Measurements from ENCODE around the gene DAGLA. TPM values are rescaled to one million over a fixed set of nuclear protein-coding genes. Genes with fewer than 3 reads are reported as not detected.

Gene DAGLA
- total and polyA plus RNA-seq, 10 donors = 0.27 to 5.0 (median 3.3) TPM

DNA sequence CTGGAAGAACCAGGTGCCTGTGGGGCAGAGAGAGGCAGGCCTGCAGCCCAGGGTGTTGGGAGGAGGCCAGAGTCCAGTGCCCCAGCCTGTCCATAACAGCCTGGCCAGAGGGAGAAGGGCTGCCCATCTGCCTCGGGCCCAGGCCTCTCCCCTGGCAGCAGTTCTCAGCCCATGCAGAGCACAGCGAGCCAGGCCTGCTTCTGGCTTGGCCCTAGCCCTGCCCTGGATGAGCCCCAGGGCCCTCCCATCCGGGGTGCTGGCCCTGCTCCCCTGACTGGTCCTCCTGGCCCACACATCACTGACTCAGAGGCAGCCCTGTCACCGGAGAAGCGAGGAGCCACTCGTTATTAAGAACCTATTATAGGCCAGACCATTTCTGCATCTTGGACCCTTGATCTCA, 52.5 kb downstream of the DAGLA start:
- no peak for DNase-seq
- no peaks in the 10 kb centered on the region for H3K9me3 ChIP-seq
- no peaks in the 10 kb centered on the region for H3K27me3 ChIP-seq (replicated peaks in 1 of 7)
- H3K4me1 ChIP-seq = peaks cover 0 to 11% (median 7%) of the 10 kb centered on the region in 6 donors
- WGBS, 5 donors = 71 to 80% (median 78%) methylated on average over 6 of the region's 6 CpGs
- H3K4me3 ChIP-seq = no peak overlapping the region
- H3K36me3 ChIP-seq = peaks cover 0 to 47% (median 0%) of the 10 kb centered on the region in 6 donors
- TF ChIP-seq POLR2A (IDR thresholded peaks at IDR 0.05) = no peak
- no peak for TF ChIP-seq POLR2AphosphoS5 (IDR thresholded peaks at IDR 0.05)
- TF ChIP-seq, protein P1, sequence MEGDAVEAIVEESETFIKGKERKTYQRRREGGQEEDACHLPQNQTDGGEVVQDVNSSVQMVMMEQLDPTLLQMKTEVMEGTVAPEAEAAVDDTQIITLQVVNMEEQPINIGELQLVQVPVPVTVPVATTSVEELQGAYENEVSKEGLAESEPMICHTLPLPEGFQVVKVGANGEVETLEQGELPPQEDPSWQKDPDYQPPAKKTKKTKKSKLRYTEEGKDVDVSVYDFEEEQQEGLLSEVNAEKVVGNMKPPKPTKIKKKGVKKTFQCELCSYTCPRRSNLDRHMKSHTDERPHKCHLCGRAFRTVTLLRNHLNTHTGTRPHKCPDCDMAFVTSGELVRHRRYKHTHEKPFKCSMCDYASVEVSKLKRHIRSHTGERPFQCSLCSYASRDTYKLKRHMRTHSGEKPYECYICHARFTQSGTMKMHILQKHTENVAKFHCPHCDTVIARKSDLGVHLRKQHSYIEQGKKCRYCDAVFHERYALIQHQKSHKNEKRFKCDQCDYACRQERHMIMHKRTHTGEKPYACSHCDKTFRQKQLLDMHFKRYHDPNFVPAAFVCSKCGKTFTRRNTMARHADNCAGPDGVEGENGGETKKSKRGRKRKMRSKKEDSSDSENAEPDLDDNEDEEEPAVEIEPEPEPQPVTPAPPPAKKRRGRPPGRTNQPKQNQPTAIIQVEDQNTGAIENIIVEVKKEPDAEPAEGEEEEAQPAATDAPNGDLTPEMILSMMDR (IDR thresholded peaks at IDR 0.05 in 8 of 11, conservative IDR thresholded peaks at IDR 0.05 in 3 of 11) = no peak
- intact Hi-C loops (cut with DNase I; ENCODE audit: low total_unique reads) = loop anchor here (5.0 kb wide), 1 partner anchor 50 kb away; the partner anchor contains the start of gene DAGLA
- H3K27ac ChIP-seq = no peak overlapping the region

DNA sequence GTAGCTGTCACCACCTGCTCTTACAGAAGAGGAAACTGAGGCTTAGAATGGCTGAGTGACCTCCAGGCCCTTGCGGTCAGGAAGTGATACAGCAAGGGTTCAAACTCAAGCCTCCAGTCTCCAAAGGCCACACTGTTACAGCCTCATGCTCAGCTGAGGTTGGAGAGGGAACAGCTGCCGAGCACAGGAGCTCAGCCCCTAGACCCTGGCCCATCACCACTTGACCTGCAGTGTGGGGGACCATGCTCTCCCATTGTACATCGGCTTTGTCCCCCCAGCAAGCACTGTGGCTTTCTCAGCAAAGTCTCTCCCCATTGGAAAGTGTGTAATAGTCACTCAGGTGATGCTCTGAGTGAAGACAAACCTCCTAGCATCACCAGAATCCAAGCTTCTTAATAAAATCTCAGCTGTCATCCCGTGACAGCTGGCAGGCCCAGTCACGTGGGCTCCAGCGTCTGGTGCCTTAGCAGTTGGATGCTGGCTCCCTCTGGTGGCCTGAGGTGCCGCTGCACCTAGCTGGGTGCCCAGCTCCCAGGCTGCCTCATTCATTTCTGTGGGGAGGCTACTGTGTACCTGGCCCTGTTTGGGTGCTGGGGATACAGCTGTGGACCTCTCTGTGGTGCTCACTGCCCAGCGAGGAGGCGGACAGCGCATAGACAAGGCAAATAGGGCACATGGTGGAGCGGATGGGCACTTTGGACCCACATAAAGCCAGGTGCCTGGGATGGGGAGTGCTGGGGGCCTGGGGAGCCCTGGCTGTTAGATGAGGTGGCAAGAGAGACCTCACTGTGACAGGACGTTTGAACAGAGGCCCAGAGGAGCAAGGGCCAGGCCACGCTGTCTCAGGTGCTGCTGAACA, 53.2 kb downstream of the DAGLA start:
- Histone ChIP-seq H3K4me3 (no peak overlapping the region), H3K27me3 (replicated peaks in 1 of 7) (no peaks in the 10 kb centered on the region), H3K36me3 (peaks cover 0 to 47% (median 0%) of the 10 kb centered on the region in 6 donors), H3K4me1 (peaks cover 0 to 11% (median 7%) of the 10 kb centered on the region in 6 donors), H3K27ac (no peak overlapping the region), H3K9me3 (no peaks in the 10 kb centered on the region)
- peak; percentile 96 for DNase-seq
- intact Hi-C loops (cut with DNase I; ENCODE audit: low total_unique reads) = loop anchor here (5.0 kb wide), 1 partner anchor 51 kb away; the partner anchor contains the start of gene DAGLA
- 20 to 34% (median 27%) methylated on average over 9 to 13 of the region's 13 CpGs for WGBS, 5 donors
- TF ChIP-seq, protein P1 (IDR thresholded peaks at IDR 0.05 in 8 of 11, conservative IDR thresholded peaks at IDR 0.05 in 3 of 11) = peak; percentile 94 to 99 (median 98)
- TF ChIP-seq POLR2AphosphoS5 (IDR thresholded peaks at IDR 0.05) (peak in 2 of 3 donors; percentile 64 to 66), POLR2A (IDR thresholded peaks at IDR 0.05) (no peak)

DNA sequence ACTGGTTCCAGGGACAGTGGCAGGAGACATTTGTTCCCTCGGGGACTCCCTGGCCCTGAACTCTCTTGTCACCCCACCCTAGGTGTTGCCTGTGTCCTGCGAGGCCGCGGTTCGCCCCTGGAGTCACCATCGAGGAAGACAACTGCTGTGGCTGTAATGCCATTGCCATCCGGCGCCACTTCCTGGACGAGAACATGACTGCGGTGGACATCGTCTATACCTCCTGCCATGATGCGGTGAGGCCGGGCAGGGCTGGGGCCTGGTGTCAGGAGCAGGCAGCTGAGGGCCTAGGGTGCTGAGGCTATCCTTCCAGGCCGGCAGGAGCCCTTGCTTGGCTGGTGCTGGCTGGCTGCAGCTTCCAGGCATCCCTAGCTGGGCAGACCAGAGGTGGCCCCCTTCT, 54.6 kb downstream of the DAGLA start:
- H3K27ac ChIP-seq = no peak overlapping the region
- TF ChIP-seq POLR2A (IDR thresholded peaks at IDR 0.05) = no peak
- no peak for TF ChIP-seq POLR2AphosphoS5 (IDR thresholded peaks at IDR 0.05)
- TF ChIP-seq, protein P1 (IDR thresholded peaks at IDR 0.05 in 8 of 11, conservative IDR thresholded peaks at IDR 0.05 in 3 of 11) = no peak
- no peaks in the 10 kb centered on the region for H3K9me3 ChIP-seq
- H3K27me3 ChIP-seq (replicated peaks in 1 of 7) = no peaks in the 10 kb centered on the region
- intact Hi-C loops (cut with DNase I; ENCODE audit: low total_unique reads) = loop anchor here (5.0 kb wide), 1 partner anchor 52 kb away; the partner anchor contains the start of gene DAGLA
- H3K4me3 ChIP-seq = no peak overlapping the region
- 86 to 94% (median 89%) methylated on average over 13 to 14 of the region's 14 CpGs for WGBS, 5 donors
- peaks cover 0 to 11% (median 7%) of the 10 kb centered on the region in 6 donors for H3K4me1 ChIP-seq
- no peak for DNase-seq
- peaks cover 0 to 48% (median 0%) of the 10 kb centered on the region in 6 donors for H3K36me3 ChIP-seq

DNA sequence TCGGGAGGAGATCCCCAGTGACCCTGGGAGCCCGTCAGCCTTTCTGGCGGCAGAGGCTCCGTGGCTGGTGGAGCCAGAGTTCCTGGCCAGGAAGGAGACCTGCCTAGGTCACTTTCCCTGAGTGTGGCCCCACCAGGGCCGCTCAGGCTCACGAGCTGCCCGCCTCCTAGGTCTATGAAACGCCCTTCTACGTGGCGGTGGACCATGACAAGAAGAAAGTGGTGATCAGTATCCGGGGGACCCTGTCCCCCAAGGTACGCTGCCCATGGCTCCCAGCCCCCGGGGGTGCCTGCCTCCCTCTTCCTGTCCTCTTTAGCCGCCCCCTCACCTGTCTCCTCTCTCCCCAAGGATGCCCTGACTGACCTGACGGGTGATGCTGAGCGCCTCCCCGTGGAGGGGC, 55.2 kb downstream of the DAGLA start:
- DNase-seq = no peak
- no peaks in the 10 kb centered on the region for H3K27me3 ChIP-seq (replicated peaks in 1 of 7)
- intact Hi-C loops (cut with DNase I; ENCODE audit: low total_unique reads) = no loop called here
- peaks cover 0 to 52% (median 0%) of the 10 kb centered on the region in 6 donors for H3K36me3 ChIP-seq
- no peaks in the 10 kb centered on the region for H3K9me3 ChIP-seq
- TF ChIP-seq, protein P1 (IDR thresholded peaks at IDR 0.05 in 8 of 11, conservative IDR thresholded peaks at IDR 0.05 in 3 of 11) = no peak
- no peak for TF ChIP-seq POLR2A (IDR thresholded peaks at IDR 0.05)
- H3K4me1 ChIP-seq = peaks cover 0 to 11% (median 7%) of the 10 kb centered on the region in 6 donors
- H3K27ac ChIP-seq = no peak overlapping the region
- no peak overlapping the region for H3K4me3 ChIP-seq
- WGBS, 5 donors = 86 to 93% (median 93%) methylated on average over 11 to 17 of the region's 17 CpGs
